ENCODE measurements around the gene ARG2. TPM values are rescaled to one million over a fixed set of nuclear protein-coding genes. Genes with fewer than 3 reads are reported as not detected.

The ARG2 gene
- total and polyA plus RNA-seq, 9 of the 15 experiments (the other 6 are each of a cell fraction or from before 2014, with no cell fraction given) = 6.2 to 75.0 (median 17.8) TPM

- TF ChIP-seq HBP1 (CRISPR knock-in tag; IDR thresholded peaks at IDR 0.05) (0 out of 2 replicates have a peak, but pooled peaks have one; percentile 14), MYC (IDR thresholded peaks at IDR 0.05; ENCODE audit: low read depth, low read length) (peak; percentile 75), MYC (CRISPR knock-in tag; IDR thresholded peaks at IDR 0.05; ENCODE audit: borderline replicate concordance, low read depth) (no peak), ELF1 (tag; IDR thresholded peaks at IDR 0.05) (no peak), SMC3 (conservative IDR thresholded peaks at IDR 0.05; ENCODE audit: insufficient read depth, low read depth, low read length) (no peak), KLF13 (tag; IDR thresholded peaks at IDR 0.05; ENCODE audit: borderline replicate concordance, low read depth) (no peak), ZNF280A (IDR thresholded peaks at IDR 0.05; ENCODE audit: low read depth, partially characterized antibody) (no peak), TEAD4 (IDR thresholded peaks at IDR 0.05; ENCODE audit: low read length) (peak; percentile 99), TEAD4 (CRISPR knock-in tag; IDR thresholded peaks at IDR 0.05; ENCODE audit: borderline replicate concordance) (no peak), BCOR (IDR thresholded peaks at IDR 0.05) (peak; percentile 61), ZNF696 (CRISPR knock-in tag; conservative IDR thresholded peaks at IDR 0.05) (0 out of 2 replicates have a peak, but pooled peaks have one; percentile 50), MTF1 (CRISPR knock-in tag; IDR thresholded peaks at IDR 0.05; ENCODE audit: borderline replicate concordance) (no peak), ATF7 (IDR thresholded peaks at IDR 0.05) (peak; percentile 97), ZNF395 (CRISPR knock-in tag; IDR thresholded peaks at IDR 0.05) (peak; percentile 44; the same call in 1 of the 2 replicates), ZMIZ1 (IDR thresholded peaks at IDR 0.05; ENCODE audit: low read depth in 2 of 2, low read length in 2 of 2) (peak in 1 of 2 experiments; percentile 91; a peak in 2 of 4 replicates), FOXA3 (CRISPR knock-in tag; conservative IDR thresholded peaks at IDR 0.05 in 1 of 2, IDR thresholded peaks at IDR 0.05 in 1 of 2) (peak in 1 of 2 experiments; percentile 42; a peak in 1 of 4 replicates)
Measured at GRCh38 chr14:67636361-67636919, 16.7 kb downstream of the ARG2 start (continued).
